ENCODE data around the gene FHOD1.

- TF ChIP-seq CTCF (IDR thresholded peaks at IDR 0.05) (peak in 4 of 6 experiments; percentile 14 to 45 (median 22)), POLR2A (IDR thresholded peaks at IDR 0.05) (no peak)
Observed at GRCh38 chr16:67284699-67285646, 37.7 kb upstream of the FHOD1 start.
